ENCODE measurements around the gene SPON1. TPM values are rescaled to one million over a fixed set of nuclear protein-coding genes. Genes with fewer than 3 reads are reported as not detected.

Gene SPON1
- total and polyA plus RNA-seq, 2 of the 8 experiments (the other 6 are each of a cell fraction or from before 2014, with no cell fraction given), result 1.5 to 5.4 TPM

GRCh38 chr11:14112721-14113120, 150.2 kb downstream of the SPON1 start:
- Histone ChIP-seq H2BK12ac (ENCODE audit: low read depth, low read length) (no peak overlapping the region), H3K79me1 (ENCODE audit: low read depth, low read length) (no peaks in the 10 kb centered on the region), H2AFZ (ENCODE audit: low read length) (no peak overlapping the region), H3K27ac (ENCODE audit: low read depth, low read length) (no peak overlapping the region), H3K4me1 (replicated peaks in 1 of 4; ENCODE audit: control insufficient read depth in 3 of 4, insufficient read depth in 4 of 4, low read length in 3 of 4) (peaks cover 0 to 3% (median 0%) of the 10 kb centered on the region in 4 experiments; a peak in 1 of 7 replicates), H3K56ac (replicated peaks; ENCODE audit: insufficient read length, low read depth, low read length) (no peak overlapping the region), H3K79me2 (ENCODE audit: control insufficient read depth in 1 of 2, insufficient read depth in 2 of 2, low read length in 2 of 2) (no peaks in the 10 kb centered on the region), H3K36me3 (ENCODE audit: control insufficient read depth in 2 of 4, insufficient read depth in 4 of 4, low read length in 3 of 4) (no peaks in the 10 kb centered on the region), H4K5ac (ENCODE audit: insufficient read length, low read depth, low read length) (no peak overlapping the region), H3K18ac (ENCODE audit: extremely low read depth, low read length) (no peak overlapping the region), H3K9me3 (ENCODE audit: insufficient read depth in 2 of 2, low read depth in 1 of 2, low read length in 1 of 2) (no peaks in the 10 kb centered on the region), H2BK120ac (replicated peaks; ENCODE audit: low read depth, low read length) (no peak overlapping the region), H4K8ac (ENCODE audit: extremely low read depth, insufficient read depth, low read length) (no peak overlapping the region), H4K20me1 (replicated peaks in 1 of 2; ENCODE audit: control insufficient read depth in 1 of 2, insufficient read depth in 2 of 2, low read length in 2 of 2) (no peaks in the 10 kb centered on the region), H3K23ac (ENCODE audit: insufficient read length) (no peak overlapping the region), H3K9ac (replicated peaks in 1 of 4; ENCODE audit: extremely low read depth in 1 of 4, low read depth in 3 of 4, low read length in 3 of 4) (no peak overlapping the region), H3K4me3 (ENCODE audit: extremely low read depth in 1 of 4, insufficient read depth in 2 of 4, low read depth in 3 of 4, low read length in 4 of 4) (no peak overlapping the region), H3K4me2 (ENCODE audit: insufficient read depth in 1 of 2, low read depth in 2 of 2, low read length in 2 of 2) (no peak overlapping the region), H3K14ac (ENCODE audit: insufficient read length) (no peak overlapping the region), H3K23me2 (ENCODE audit: low read depth, low read length) (no peaks in the 10 kb centered on the region), H2BK5ac (ENCODE audit: low read depth, low read length) (no peak overlapping the region), H3K27me3 (replicated peaks in 1 of 4; ENCODE audit: control insufficient read depth in 3 of 4, extremely low read depth in 1 of 4, insufficient read depth in 3 of 4, low read length in 3 of 4) (no peaks in the 10 kb centered on the region), H2BK15ac (ENCODE audit: low read length) (no peak overlapping the region), H4K91ac (replicated peaks; ENCODE audit: insufficient read length, low read length) (no peak overlapping the region), H2BK20ac (ENCODE audit: low read length) (no peak overlapping the region), H3K4ac (replicated peaks; ENCODE audit: insufficient read length, low read depth, low read length) (no peak overlapping the region), H2AK5ac (ENCODE audit: low read depth, low read length) (no peak overlapping the region)
- ChIA-PET CTCF (ENCODE audit: partially characterized antibody) (interaction anchor here (0.9 to 1.6 kb wide), 4 partner anchors 15 to 142 kb away, joined by 3 to 4 read pairs (median 4); no protein-coding TSS in a partner anchor), POLR2A (ENCODE audit: partially characterized antibody) (no interaction called here)
- WGBS, 2 experiments (ENCODE audit: extremely low coverage in 1 of 2, insufficient coverage in 1 of 2, insufficient read length in 1 of 2, insufficient replicate concordance in 2 of 2, low coverage in 1 of 2, low lambda C conversion rate in 2 of 2, missing lambda C conversion rate in 1 of 2), result 90% methylated on average over 2 of the region's 2 CpGs; no CpG with 5 or more reads in 1 of the 2 experiments
- no peak for DNase-seq (ENCODE audit: low read depth in 1 of 2, low spot score in 2 of 2)
- no peak for FAIRE-seq
- TF ChIP-seq YY1 (IDR thresholded peaks at IDR 0.05; ENCODE audit: low read depth, low read length), result no peak
- TF ChIP-seq PHF8 (conservative IDR thresholded peaks at IDR 0.05; ENCODE audit: low read depth, low read length), result no peak
- no peak for TF ChIP-seq CHD1 (IDR thresholded peaks at IDR 0.05; ENCODE audit: low read depth, low read length)
- TF ChIP-seq EZH2 (IDR thresholded peaks at IDR 0.05; ENCODE audit: low read depth, low read length, severe bottlenecking), result no peak
- no peak for TF ChIP-seq CHD2 (IDR thresholded peaks at IDR 0.05; ENCODE audit: low read length)
- TF ChIP-seq MAX (IDR thresholded peaks at IDR 0.05), result no peak
- no peak for TF ChIP-seq RNF2 (IDR thresholded peaks at IDR 0.05; ENCODE audit: borderline replicate concordance, low read depth, low read length, missing control alignments, poor library complexity, severe bottlenecking)
- TF ChIP-seq ATF2 (IDR thresholded peaks at IDR 0.05; ENCODE audit: low read length), result no peak
- no peak for TF ChIP-seq RXRA (IDR thresholded peaks at IDR 0.05; ENCODE audit: insufficient read depth, low read depth, low read length)
- no peak for TF ChIP-seq SRF (IDR thresholded peaks at IDR 0.05; ENCODE audit: low read depth, low read length)
- TF ChIP-seq CTBP2 (IDR thresholded peaks at IDR 0.05; ENCODE audit: borderline replicate concordance, insufficient read depth, insufficient read length, low read length), result no peak
- TF ChIP-seq EGR1 (IDR thresholded peaks at IDR 0.05; ENCODE audit: borderline replicate concordance, low read depth, low read length), result no peak
